HL-60 (cell line): Measurements from ENCODE around the gene DMRT1.

Experiments
- POLR2AphosphoS5 ChIP-seq: IDR thresholded peaks from 2 replicates; pipeline ENCODE4 v1.6.1; 2012; ENCODE audit warnings: low read depth
- SPI1 ChIP-seq: IDR thresholded peaks from 2 replicates; pipeline ENCODE4 v1.6.1; 2012; ENCODE audit warnings: low read depth, mild to moderate bottlenecking, borderline replicate concordance
- TF ChIP-seq, protein P1 (sequence below): IDR thresholded peaks from one replicate; pipeline ENCODE4 v1.5.1; 2011; ENCODE audit warnings: low read length, control low read depth, inconsistent platforms; ENCODE audit not compliant: insufficient read depth

DNA sequence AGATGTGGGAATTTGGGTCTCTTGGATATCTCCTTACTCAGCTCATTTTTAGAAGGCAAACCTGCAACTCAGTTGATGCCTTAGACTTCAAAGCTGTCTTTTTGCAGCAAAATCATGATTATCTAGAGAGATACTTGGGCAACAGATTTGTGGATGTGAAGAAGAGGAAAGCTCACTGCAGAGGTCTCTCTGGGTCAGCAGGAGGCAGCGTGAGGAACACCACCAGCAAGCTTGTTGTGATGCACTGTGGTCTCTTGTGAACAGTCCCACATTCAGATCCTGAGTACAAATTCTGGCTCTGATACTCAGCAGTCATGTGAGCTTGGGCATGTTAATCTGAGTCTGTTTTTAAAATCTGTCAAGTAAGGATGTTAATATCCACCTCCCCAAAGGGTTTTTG is 108.6 kb downstream of the DMRT1 start:
- TF ChIP-seq, protein P1, sequence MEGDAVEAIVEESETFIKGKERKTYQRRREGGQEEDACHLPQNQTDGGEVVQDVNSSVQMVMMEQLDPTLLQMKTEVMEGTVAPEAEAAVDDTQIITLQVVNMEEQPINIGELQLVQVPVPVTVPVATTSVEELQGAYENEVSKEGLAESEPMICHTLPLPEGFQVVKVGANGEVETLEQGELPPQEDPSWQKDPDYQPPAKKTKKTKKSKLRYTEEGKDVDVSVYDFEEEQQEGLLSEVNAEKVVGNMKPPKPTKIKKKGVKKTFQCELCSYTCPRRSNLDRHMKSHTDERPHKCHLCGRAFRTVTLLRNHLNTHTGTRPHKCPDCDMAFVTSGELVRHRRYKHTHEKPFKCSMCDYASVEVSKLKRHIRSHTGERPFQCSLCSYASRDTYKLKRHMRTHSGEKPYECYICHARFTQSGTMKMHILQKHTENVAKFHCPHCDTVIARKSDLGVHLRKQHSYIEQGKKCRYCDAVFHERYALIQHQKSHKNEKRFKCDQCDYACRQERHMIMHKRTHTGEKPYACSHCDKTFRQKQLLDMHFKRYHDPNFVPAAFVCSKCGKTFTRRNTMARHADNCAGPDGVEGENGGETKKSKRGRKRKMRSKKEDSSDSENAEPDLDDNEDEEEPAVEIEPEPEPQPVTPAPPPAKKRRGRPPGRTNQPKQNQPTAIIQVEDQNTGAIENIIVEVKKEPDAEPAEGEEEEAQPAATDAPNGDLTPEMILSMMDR = no peak
- no peak for TF ChIP-seq POLR2AphosphoS5
- TF ChIP-seq SPI1 = no peak
